Activated T-cell treated with anti-CD3 and anti-CD28 coated beads, Interleukin-2, amount 50 U/mL, for 72 hours (primary cell): ENCODE results near the gene GNG8. TPM values are rescaled to one million over a fixed set of nuclear protein-coding genes. Genes with fewer than 3 reads are reported as not detected.
A peak's percentile ranks its signal among the peaks of the same experiment; 100 is the strongest.

Experiments
- ATAC-seq, 2 donors: fragments of 150-1000 bp; cut with Tn5 transposase; replicated peaks in 1 of 2; 2 replicates each; pipeline ENCODE4 v1.10.0; 2021; ENCODE audit warnings: moderate library complexity in 2 of 2, mild to moderate bottlenecking in 1 of 2
- DNase-seq, 2 donors: peaks; one replicate each; pipeline ENCODE4 v3.0.0; 2021 to 2022; ENCODE audit warnings: mixed read lengths in 1 of 2
- H3K27ac Mint-ChIP-seq: one replicate; pipeline ENCODE4 v1.8.0; 2022; ENCODE audit warnings: mild to moderate bottlenecking, moderate library complexity, mixed read lengths
- H3K27me3 Mint-ChIP-seq: one replicate; pipeline ENCODE4 v1.8.0; 2022; ENCODE audit warnings: low read depth, mixed read lengths
- H3K36me3 Mint-ChIP-seq, 2 donors: one replicate each; pipeline ENCODE4 v1.8.0; 2022; ENCODE audit warnings: mixed read lengths in 2 of 2, mild to moderate bottlenecking in 1 of 2; ENCODE audit not compliant: insufficient read depth in 2 of 2
- H3K4me1 Mint-ChIP-seq: one replicate; pipeline ENCODE4 v1.8.0; 2022; ENCODE audit warnings: low read depth, mixed read lengths
- H3K4me3 Mint-ChIP-seq, 2 donors: one replicate each; pipeline ENCODE4 v1.8.0; 2022; ENCODE audit warnings: mild to moderate bottlenecking in 2 of 2, mixed read lengths in 2 of 2, moderate library complexity in 2 of 2
- H3K9me3 Mint-ChIP-seq, 2 donors: one replicate each; pipeline ENCODE4 v1.8.0; 2022; ENCODE audit warnings: mixed read lengths in 2 of 2
- total RNA-seq, 2 donors: library from RNA; stranded (reverse); gene quantifications; one replicate each; pipeline ENCODE4 v1.2.3, GENCODE V29; 2022

The GNG8 gene
- total RNA-seq: 10 to 100 TPM; 24.8 to 29.5 TPM

DNA sequence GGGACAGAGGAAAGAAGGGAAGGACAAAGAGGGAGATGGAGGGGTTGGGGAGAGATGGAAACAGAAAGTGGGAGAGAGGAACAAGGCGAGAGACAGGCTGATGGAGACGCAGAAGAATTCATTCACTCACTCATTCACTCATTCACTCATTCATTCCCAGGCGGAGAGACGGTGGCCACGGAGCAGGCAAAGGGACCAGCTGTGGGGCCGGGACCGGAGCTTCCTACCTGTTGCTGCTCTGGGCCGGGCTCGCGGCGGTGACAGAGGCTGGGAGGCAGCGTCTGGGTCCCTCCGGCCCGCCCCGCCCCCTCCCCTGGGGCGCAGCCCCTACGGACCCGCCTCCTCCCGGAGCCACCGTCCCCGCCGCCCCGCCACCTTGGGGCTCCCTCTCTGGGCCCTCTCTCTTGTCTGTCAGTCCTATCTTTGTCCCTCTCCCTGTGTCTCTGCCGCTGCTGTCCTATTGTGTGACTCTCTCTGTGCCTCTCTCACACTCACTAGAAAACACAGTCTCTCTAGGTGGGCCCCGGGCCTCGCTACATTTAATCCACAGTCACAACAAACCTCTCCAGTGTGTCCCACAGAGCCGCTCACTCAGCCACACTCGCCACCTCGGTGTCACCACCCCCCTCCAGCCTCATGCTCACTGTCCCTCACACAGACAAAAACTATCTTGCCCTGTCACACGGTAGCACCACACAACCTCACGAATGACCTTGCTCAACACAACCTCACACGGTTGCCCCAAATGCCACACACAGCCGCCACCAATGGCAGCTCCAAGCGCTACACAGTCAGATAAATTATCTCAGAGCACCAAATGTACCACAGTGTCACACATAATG, at the start of gene GNG8:
Gene GNG8, minus strand, starts transcription at position 283 of the 842 bp plus-strand sequence. CDS start 1,520 bp downstream, outside the sequence.
- ATAC-seq (no peak), DNase-seq (peak; percentile 51 to 67)
- no peaks in the 10 kb centered on the region for H3K9me3 Mint-ChIP-seq
- peaks cover 12% of the 10 kb centered on the region for H3K4me1 Mint-ChIP-seq
- H3K36me3 Mint-ChIP-seq: no peaks in the 10 kb centered on the region
- peak within 1 kb of the TSS; percentile 76 to 80 for H3K4me3 Mint-ChIP-seq
- H3K27me3 Mint-ChIP-seq: peaks cover 6% of the 10 kb centered on the region
- no peak within 1 kb of the TSS for H3K27ac Mint-ChIP-seq

DNA sequence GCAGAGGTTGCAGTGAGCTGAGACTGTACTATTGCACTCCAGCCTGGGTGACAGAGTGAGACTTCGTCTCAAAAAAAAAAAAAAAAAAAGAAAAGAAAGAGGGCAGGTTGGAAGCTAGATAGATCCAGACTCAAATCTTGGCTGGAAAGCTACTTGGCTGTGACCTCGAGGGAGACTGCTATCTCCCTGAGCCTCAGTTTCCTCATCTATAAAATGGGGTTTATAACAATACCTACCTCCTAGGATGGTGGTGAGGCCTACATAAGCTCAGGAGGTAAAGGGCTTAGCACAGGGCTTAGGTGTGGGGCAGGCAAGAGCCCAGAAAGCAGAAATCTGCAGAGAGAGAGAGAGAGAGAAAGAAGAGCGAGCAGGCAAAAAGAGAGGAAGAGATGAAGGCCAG, 49.2 kb upstream of the GNG8 start:
- peak overlapping the region; percentile 48 for H3K27ac Mint-ChIP-seq
- H3K4me1 Mint-ChIP-seq: peaks cover 5% of the 10 kb centered on the region
- peaks cover under 1 to 23% of the 10 kb centered on the region in 2 donors for H3K36me3 Mint-ChIP-seq
- no peaks in the 10 kb centered on the region for H3K9me3 Mint-ChIP-seq
- DNase-seq: no peak
- H3K4me3 Mint-ChIP-seq: no peak overlapping the region
- ATAC-seq: no peak
- H3K27me3 Mint-ChIP-seq: no peaks in the 10 kb centered on the region

DNA sequence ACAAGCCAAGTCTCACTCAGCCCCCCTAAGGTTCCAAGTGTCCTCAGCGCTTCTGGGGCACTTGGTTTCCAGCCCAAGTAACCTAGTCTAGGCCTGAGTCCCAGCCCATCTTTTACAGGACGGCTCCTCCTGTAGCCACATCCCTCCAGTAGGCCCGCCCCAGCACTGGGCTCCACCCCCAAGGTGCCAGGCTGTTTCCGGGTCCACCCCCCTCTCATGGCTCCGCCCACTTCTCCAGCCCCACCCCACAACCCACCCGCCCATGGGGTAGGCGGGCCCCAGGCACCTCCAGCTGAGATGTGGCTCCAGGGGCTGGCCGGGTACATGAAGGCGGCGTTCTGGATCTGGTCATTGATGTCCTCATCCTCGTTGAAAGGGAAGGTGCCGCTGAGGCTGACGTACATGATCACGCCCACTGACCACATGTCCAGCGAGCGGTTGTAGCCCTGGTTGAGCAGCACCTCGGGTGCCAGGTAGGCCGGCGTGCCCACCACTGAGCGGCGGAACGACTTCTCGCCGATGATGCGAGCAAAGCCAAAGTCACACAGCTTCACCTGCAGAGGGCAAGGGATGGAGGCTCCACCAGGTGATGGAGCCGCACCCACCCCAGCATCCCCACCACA, 42.2 kb upstream of the GNG8 start:
- Mint-ChIP-seq H3K4me1 (peaks cover 11% of the 10 kb centered on the region), H3K9me3 (no peaks in the 10 kb centered on the region), H3K27me3 (no peaks in the 10 kb centered on the region), H3K27ac (peak overlapping the region; percentile 80), H3K36me3 (peaks cover 5 to 25% of the 10 kb centered on the region in 2 donors), H3K4me3 (no peak overlapping the region)
- ATAC-seq (peak; percentile 83 to 87), DNase-seq (peak; percentile 68 to 79)

DNA sequence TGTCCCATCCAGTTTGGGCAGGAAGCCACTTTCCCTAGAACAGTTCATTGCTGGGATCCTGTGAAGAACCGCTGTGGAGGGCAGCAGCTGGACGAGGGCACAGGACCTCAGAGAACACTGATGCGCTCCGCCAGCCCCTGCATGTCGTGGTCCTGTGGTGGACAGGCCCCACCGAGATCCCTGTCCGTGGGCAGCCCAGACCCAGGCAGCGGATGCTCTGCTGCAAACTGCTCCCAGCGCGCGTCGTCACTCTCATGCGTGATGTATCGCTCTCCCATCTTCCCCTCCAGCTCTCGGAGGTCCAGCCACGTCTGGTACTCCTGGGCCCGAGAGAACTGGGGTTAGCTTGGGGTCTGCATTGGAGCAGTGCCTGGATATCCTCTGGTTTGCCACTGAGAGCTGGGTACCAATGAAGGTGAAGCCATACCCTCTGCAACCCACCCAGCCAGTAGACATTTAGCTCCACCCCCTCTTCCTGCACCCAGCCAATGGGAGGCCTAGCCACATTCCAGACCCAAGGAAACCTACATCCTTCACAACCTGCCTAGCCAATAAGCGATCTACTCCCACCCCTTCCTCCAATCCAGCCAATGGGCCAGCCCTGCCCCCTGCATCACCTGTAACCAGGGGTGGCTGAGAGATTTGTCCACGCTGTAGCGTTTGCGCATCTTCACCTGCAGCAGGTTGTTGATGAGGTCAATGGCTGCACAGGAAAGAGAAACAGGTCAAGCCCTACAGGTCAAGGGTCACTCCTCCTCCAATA, 38.6 kb upstream of the GNG8 start:
- Mint-ChIP-seq H3K27ac (peak overlapping the region; percentile 2), H3K27me3 (no peaks in the 10 kb centered on the region), H3K4me3 (no peak overlapping the region), H3K36me3 (peaks cover 7 to 21% of the 10 kb centered on the region in 2 donors), H3K9me3 (no peaks in the 10 kb centered on the region), H3K4me1 (peaks cover 11% of the 10 kb centered on the region)
- ATAC-seq: no peak
- no peak for DNase-seq

DNA sequence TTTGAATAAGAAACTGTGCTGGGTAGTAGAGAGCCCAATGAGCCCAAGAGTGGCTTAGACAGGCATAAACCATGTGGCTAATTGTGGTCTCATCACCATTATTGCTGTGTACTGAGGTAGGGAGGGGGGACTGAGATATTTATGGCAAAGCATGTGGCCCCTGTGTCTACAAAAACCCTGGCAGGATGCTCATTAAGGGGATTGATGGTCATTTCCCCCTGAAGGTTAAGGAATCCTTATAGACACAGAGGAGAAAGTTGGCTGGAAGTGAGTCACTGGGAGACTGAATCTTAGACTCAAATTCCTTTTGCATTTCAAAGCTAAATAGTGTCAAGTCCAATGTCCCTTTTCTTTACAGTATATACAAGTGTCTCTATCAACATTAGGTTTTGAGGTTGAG, 34.8 kb upstream of the GNG8 start:
- no peaks in the 10 kb centered on the region for H3K4me1 Mint-ChIP-seq
- no peaks in the 10 kb centered on the region for H3K9me3 Mint-ChIP-seq
- no peak overlapping the region for H3K4me3 Mint-ChIP-seq

GRCh38 chr19:46668662-46669061, 32.7 kb upstream of the GNG8 start:
- DNase-seq (no peak), ATAC-seq (no peak)
- Mint-ChIP-seq H3K36me3 (peaks cover 2 to 3% of the 10 kb centered on the region in 2 donors), H3K27ac (no peak overlapping the region), H3K4me3 (no peak overlapping the region), H3K27me3 (peaks cover 2% of the 10 kb centered on the region), H3K9me3 (no peaks in the 10 kb centered on the region), H3K4me1 (no peaks in the 10 kb centered on the region)

More for the DNA sequence above, 34.8 kb upstream of the GNG8 start:
- DNase-seq: no peak
- ATAC-seq: no peak
- H3K27me3 Mint-ChIP-seq: no peaks in the 10 kb centered on the region
- H3K27ac Mint-ChIP-seq: no peak overlapping the region
- H3K36me3 Mint-ChIP-seq: peaks cover 7 to 12% of the 10 kb centered on the region in 2 donors

GRCh38 chr19:46665072-46665471, 29.1 kb upstream of the GNG8 start:
- DNase-seq: no peak
- Mint-ChIP-seq H3K9me3 (no peaks in the 10 kb centered on the region), H3K4me1 (peaks cover 13% of the 10 kb centered on the region), H3K27ac (no peak overlapping the region), H3K36me3 (no peaks in the 10 kb centered on the region), H3K4me3 (no peak overlapping the region), H3K27me3 (peaks cover 13% of the 10 kb centered on the region)
- no peak for ATAC-seq

- peaks cover 31% of the 10 kb centered on the region for H3K27me3 Mint-ChIP-seq
- ATAC-seq (peak; percentile 51 to 52), DNase-seq (peak; percentile 82 to 85)
- H3K36me3 Mint-ChIP-seq: no peaks in the 10 kb centered on the region
- H3K27ac Mint-ChIP-seq: peak overlapping the region; percentile 1
- H3K9me3 Mint-ChIP-seq: no peaks in the 10 kb centered on the region
- H3K4me3 Mint-ChIP-seq: peak overlapping the region; percentile 84 to 85
- peaks cover 25% of the 10 kb centered on the region for H3K4me1 Mint-ChIP-seq
Measured at GRCh38 chr19:46661735-46662592, 26.0 kb upstream of the GNG8 start.

GRCh38 chr19:46661020-46661731, 25.2 kb upstream of the GNG8 start, which contains the start of gene DACT3:
TSS of gene DACT3 (minus strand) at chr19:46661182. CDS start at chr19:46661064, 118 bp downstream.
- no peaks in the 10 kb centered on the region for H3K9me3 Mint-ChIP-seq
- H3K27ac Mint-ChIP-seq: peak within 1 kb of the TSS; percentile 1
- H3K4me3 Mint-ChIP-seq: peak within 1 kb of the TSS; percentile 84 to 85
- peaks cover 33% of the 10 kb centered on the region for H3K4me1 Mint-ChIP-seq
- H3K27me3 Mint-ChIP-seq: peaks cover 34% of the 10 kb centered on the region
- peak; percentile 88 to 89 for ATAC-seq
- H3K36me3 Mint-ChIP-seq: no peaks in the 10 kb centered on the region
- peak; percentile 100 for DNase-seq

DNA sequence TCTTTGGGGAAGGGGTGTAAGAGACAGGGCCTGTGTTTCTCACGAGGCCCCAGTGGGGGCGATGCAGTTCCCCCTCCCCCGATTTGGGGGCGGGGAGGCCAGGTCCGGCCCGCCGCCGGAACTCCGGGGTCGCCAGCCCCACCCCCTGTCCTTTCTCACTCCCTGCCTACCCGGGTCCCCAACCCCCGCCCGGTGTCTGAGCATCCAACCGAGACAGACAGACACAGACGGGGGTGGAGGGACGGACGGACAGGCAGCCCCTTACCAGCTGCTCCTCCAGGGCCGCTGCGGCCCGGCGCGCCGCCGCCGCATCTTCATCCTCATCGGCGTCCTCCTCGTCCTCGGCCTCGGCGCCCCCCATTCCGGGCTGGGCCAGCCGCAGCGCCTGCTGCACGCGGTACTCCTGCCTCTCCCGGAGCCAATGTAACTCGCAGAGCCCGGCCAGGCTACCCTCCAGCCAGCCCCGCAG, 24.6 kb upstream of the GNG8 start:
- no peak overlapping the region for H3K27ac Mint-ChIP-seq
- no peaks in the 10 kb centered on the region for H3K36me3 Mint-ChIP-seq
- peak overlapping the region; percentile 84 to 85 for H3K4me3 Mint-ChIP-seq
- no peaks in the 10 kb centered on the region for H3K9me3 Mint-ChIP-seq
- H3K4me1 Mint-ChIP-seq: peaks cover 33% of the 10 kb centered on the region
- ATAC-seq (peak in 1 of 2 donors; percentile 0), DNase-seq (no peak)
- peaks cover 34% of the 10 kb centered on the region for H3K27me3 Mint-ChIP-seq

DNA sequence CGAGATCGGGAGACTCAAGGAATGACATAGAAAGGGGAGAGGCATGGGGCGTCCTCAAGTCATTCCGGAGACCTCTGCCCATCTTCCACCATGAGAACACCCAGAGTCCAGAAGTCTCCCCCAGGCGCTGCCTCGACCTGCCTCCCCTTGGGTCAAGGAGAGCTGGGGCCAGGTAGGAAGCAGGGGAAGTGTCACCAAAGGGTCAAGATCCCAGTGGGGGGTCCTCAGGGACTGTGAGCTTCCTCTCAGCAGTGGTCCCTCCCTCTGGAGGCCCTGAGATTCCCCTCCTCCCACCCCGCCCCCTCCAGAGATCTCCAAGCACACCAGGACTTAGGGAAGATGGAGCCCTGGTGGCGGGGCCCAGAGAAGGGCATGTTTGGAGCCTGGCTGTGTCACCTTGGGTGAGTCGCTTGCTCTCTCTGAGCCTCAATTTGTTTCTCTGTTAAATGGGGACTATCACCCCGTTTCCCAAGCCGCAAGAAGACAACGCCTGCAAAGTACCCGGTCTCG, 24.1 kb upstream of the GNG8 start:
- peak overlapping the region; percentile 65 to 84 for H3K4me3 Mint-ChIP-seq
- H3K4me1 Mint-ChIP-seq: peaks cover 33% of the 10 kb centered on the region
- no peaks in the 10 kb centered on the region for H3K9me3 Mint-ChIP-seq
- DNase-seq: no peak
- H3K27ac Mint-ChIP-seq: no peak overlapping the region
- H3K27me3 Mint-ChIP-seq: peaks cover 38% of the 10 kb centered on the region
- ATAC-seq: no peak
- H3K36me3 Mint-ChIP-seq: no peaks in the 10 kb centered on the region
